ENCODE data around the gene GDF2.
A peak's percentile ranks its signal among the peaks of the same experiment; 100 is the strongest.

Gene GDF2

GRCh38 chr10:47371629-47372485, 49.6 kb downstream of the GDF2 start:
- peak overlapping the region; percentile 34 for H3K27ac Mint-ChIP-seq
- H3K4me1 Mint-ChIP-seq: peaks cover 43% of the 10 kb centered on the region
- no peak for DNase-seq
- peaks cover 14% of the 10 kb centered on the region for H3K27me3 Mint-ChIP-seq (ENCODE audit: low read depth, poor library complexity)
- H3K4me3 Mint-ChIP-seq: no peak overlapping the region
- no peaks in the 10 kb centered on the region for H3K9me3 Mint-ChIP-seq
- TF ChIP-seq, protein P1, sequence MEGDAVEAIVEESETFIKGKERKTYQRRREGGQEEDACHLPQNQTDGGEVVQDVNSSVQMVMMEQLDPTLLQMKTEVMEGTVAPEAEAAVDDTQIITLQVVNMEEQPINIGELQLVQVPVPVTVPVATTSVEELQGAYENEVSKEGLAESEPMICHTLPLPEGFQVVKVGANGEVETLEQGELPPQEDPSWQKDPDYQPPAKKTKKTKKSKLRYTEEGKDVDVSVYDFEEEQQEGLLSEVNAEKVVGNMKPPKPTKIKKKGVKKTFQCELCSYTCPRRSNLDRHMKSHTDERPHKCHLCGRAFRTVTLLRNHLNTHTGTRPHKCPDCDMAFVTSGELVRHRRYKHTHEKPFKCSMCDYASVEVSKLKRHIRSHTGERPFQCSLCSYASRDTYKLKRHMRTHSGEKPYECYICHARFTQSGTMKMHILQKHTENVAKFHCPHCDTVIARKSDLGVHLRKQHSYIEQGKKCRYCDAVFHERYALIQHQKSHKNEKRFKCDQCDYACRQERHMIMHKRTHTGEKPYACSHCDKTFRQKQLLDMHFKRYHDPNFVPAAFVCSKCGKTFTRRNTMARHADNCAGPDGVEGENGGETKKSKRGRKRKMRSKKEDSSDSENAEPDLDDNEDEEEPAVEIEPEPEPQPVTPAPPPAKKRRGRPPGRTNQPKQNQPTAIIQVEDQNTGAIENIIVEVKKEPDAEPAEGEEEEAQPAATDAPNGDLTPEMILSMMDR (IDR thresholded peaks at IDR 0.05): no peak
- no peaks in the 10 kb centered on the region for H3K36me3 Mint-ChIP-seq (ENCODE audit: low read depth)

GRCh38 chr10:47372726-47373125, 50.5 kb downstream of the GDF2 start:
- H3K27me3 Mint-ChIP-seq (ENCODE audit: low read depth, poor library complexity): peaks cover 10% of the 10 kb centered on the region
- H3K27ac Mint-ChIP-seq: no peak overlapping the region
- H3K4me1 Mint-ChIP-seq: peaks cover 50% of the 10 kb centered on the region
- H3K36me3 Mint-ChIP-seq (ENCODE audit: low read depth): no peaks in the 10 kb centered on the region
- no peak for DNase-seq
- no peaks in the 10 kb centered on the region for H3K9me3 Mint-ChIP-seq
- TF ChIP-seq, protein P1 (IDR thresholded peaks at IDR 0.05): no peak
- no peak overlapping the region for H3K4me3 Mint-ChIP-seq

DNA sequence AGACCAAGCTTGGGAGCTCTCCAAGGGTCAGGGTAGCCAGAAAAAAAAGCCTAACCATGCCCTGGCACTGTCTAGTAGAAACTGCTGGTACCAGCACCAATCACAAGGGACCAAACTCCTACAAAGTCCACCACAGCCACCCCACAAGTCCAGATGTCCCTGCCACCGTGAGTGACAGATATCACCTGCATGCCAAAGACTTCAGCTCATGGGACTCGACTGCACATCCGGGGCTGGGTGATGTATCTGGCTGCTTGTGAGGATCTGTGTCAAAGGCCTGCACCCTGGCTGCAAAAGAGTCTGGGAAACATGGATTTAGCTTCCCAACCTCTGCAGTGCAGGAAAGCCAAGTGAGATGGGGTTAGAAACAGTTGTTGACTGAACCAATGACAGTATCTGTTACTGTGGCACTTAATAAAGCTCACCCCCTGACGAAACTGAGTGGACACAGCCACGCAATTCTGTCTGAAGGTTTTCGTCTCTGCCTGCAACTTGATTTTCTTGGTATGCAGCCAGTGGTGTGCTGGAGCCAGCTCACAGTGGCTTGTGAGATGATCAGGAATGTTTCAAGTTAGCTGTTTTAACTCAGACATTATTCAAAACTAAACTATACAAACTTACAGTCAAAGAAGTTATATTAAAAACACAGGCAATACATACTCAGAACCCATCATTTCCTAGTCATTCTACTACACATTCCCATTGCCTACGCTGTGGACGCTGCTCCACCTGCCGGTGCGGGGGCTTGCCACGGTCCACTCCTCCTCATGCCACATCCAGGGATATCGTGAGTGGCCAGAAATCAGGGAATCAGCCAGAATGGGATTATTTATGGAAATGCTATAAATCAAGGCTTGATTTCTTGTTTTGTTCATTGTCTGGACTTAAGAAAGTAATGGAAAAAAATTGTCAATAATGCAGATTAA, 52.6 kb downstream of the GDF2 start:
- Mint-ChIP-seq H3K9me3 (no peaks in the 10 kb centered on the region), H3K36me3 (ENCODE audit: low read depth) (no peaks in the 10 kb centered on the region), H3K27me3 (ENCODE audit: low read depth, poor library complexity) (peaks cover 22% of the 10 kb centered on the region), H3K4me1 (peaks cover 38% of the 10 kb centered on the region), H3K27ac (no peak overlapping the region), H3K4me3 (no peak overlapping the region)
- no peak for DNase-seq
- TF ChIP-seq, protein P1 (IDR thresholded peaks at IDR 0.05): no peak

GRCh38 chr10:47376522-47377220, 54.4 kb downstream of the GDF2 start:
- Mint-ChIP-seq H3K4me3 (no peak overlapping the region), H3K9me3 (no peaks in the 10 kb centered on the region), H3K27me3 (ENCODE audit: low read depth, poor library complexity) (peaks cover 36% of the 10 kb centered on the region), H3K36me3 (ENCODE audit: low read depth) (no peaks in the 10 kb centered on the region), H3K27ac (no peak overlapping the region), H3K4me1 (peaks cover 27% of the 10 kb centered on the region)
- TF ChIP-seq, protein P1 (IDR thresholded peaks at IDR 0.05): no peak
- no peak for DNase-seq
